BLaER1 treated with 17β-estradiol and CSF1 and Interleukin-3, amounts not matched to agents 10 nM and 100 nM (cell line): ENCODE measurements around the gene TMEM222.

Experiments
- H3K27ac ChIP-seq, 11 experiments: shearing (Covaris generic); formaldehyde crosslinking; 2 replicates each; pipeline ENCODE4 v1.8.1; 2022
- H3K27me3 ChIP-seq, 11 experiments: shearing (Covaris generic); formaldehyde crosslinking; 2 replicates each; pipeline ENCODE4 v1.8.1; 2022
- H3K36me3 ChIP-seq, 11 experiments: shearing (Covaris generic); formaldehyde crosslinking; 2 replicates each; pipeline ENCODE4 v1.8.1; 2022
- H3K4me1 ChIP-seq, 10 experiments: shearing (Covaris generic); formaldehyde crosslinking; 2 replicates each; pipeline ENCODE4 v1.8.1; 2022
- H3K4me2 ChIP-seq, 11 experiments: shearing (Covaris generic); formaldehyde crosslinking; 2 replicates each; pipeline ENCODE4 v1.8.1; 2022
- H3K4me3 ChIP-seq, 10 experiments: shearing (Covaris generic); formaldehyde crosslinking; 2 replicates each; pipeline ENCODE4 v1.8.1; 2022
- H3K9ac ChIP-seq, 11 experiments: shearing (Covaris generic); formaldehyde crosslinking; 2 replicates each; pipeline ENCODE4 v1.8.1; 2022
- H3K9me3 ChIP-seq, 11 experiments: shearing (Covaris generic); formaldehyde crosslinking; replicated peaks in 1 of 11; 2 replicates each; pipeline ENCODE4 v1.8.1; 2022
- H4K20me1 ChIP-seq, 11 experiments: shearing (Covaris generic); formaldehyde crosslinking; 2 replicates each; pipeline ENCODE4 v1.8.1; 2022
- Cebpa-rat ChIP-seq, 11 experiments: shearing (Covaris generic); IDR thresholded peaks; 2 replicates each; pipeline ENCODE4 v1.8.1; 2022

Gene TMEM222

DNA sequence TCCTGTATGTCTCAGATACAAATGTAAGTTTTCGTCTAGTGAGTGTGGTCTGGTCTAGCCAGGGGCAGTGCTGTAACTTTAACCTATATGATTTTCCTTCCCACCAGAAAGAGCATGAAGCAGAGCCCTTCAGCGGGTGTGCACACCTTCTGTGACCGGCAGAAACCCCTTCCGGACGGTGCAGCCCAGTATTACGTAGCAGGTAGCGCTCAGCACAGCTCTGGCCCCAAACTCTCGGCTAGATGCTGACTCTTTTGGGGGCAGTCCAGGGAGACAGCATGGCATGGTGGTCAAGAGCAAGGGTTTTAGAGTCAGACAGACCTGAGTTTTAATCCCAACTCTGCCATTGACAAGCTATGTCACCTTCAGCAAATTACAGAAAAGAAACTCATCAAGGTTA lies 28.0 kb upstream of the TMEM222 start:
- Histone ChIP-seq H3K4me3 (no peak overlapping the region), H3K36me3 (peaks cover 66 to 88% (median 79%) of the 10 kb centered on the region in 11 experiments), H3K27me3 (no peaks in the 10 kb centered on the region), H3K9ac (no peak overlapping the region), H3K4me2 (no peak overlapping the region), H3K4me1 (peaks cover under 1 to 21% (median 7%) of the 10 kb centered on the region in 10 experiments; a peak in 16 of 20 replicates), H4K20me1 (no peaks in the 10 kb centered on the region), H3K9me3 (no peaks in the 10 kb centered on the region), H3K27ac (no peak overlapping the region)
- no peak for TF ChIP-seq Cebpa-rat (IDR thresholded peaks at IDR 0.05)

DNA sequence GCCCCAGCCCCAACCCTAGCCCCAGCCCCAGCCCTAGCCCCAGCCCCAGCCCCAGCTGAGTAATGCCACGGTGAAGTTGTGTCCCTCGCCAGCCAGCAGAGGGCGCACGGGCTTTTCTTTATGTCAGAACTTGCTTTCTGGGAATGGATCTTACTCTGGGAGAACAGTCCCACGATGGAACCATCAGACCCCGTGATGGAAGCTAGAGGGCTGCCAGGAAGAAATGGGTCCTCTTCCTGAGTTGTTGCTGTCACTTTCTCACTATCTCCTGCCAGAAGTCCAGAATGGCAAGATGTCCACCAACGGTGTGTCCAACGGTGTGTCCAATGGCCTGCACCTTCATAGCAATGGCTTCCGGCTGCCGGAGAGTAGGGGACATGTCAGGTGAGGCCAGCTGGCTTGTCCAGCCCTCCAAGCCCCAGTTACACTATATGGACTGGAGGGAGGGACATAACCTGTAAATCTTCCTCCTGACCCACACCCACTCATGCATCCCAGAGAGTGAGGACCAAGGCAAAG lies 25.1 kb upstream of the TMEM222 start:
- Histone ChIP-seq H3K9me3 (no peaks in the 10 kb centered on the region), H3K4me2 (no peak overlapping the region), H3K27me3 (no peaks in the 10 kb centered on the region), H4K20me1 (peaks cover 0 to 4% (median 0%) of the 10 kb centered on the region in 11 experiments; a peak in 2 of 22 replicates), H3K36me3 (peaks cover 53 to 81% (median 71%) of the 10 kb centered on the region in 11 experiments), H3K27ac (no peak overlapping the region), H3K9ac (no peak overlapping the region), H3K4me1 (peaks cover 30 to 50% (median 36%) of the 10 kb centered on the region in 10 experiments), H3K4me3 (no peak overlapping the region)
- TF ChIP-seq Cebpa-rat (IDR thresholded peaks at IDR 0.05): no peak

DNA sequence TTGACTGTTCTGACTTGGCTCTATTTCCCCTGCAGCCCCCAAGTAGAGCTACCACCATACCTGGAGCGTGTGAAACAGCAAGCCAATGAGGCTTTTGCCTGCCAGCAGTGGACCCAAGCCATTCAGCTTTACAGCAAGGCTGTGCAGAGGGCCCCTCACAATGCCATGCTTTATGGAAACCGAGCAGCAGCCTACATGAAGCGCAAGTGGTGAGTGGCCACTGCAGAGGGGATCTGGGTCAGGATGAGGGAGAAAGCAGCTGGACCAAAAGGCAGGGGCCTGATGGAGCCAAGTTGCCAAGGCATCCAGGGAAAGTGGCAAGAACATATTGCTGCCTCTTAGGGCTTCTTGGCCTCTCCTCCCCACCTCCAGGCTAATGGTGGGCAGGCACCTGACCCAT lies 24.1 kb upstream of the TMEM222 start:
- Histone ChIP-seq H3K4me2 (peak overlapping the region in 3 of 11 experiments; percentile 80 to 89 (median 81); a peak in 4 of 22 replicates), H3K4me3 (no peak overlapping the region), H3K9ac (peak overlapping the region in 3 of 11 experiments; percentile 13 to 40 (median 19); a peak in 3 of 22 replicates), H3K9me3 (no peaks in the 10 kb centered on the region), H3K36me3 (peaks cover 52 to 81% (median 69%) of the 10 kb centered on the region in 11 experiments), H4K20me1 (peaks cover 0 to 4% (median 0%) of the 10 kb centered on the region in 11 experiments; a peak in 2 of 22 replicates), H3K4me1 (peaks cover 32 to 51% (median 39%) of the 10 kb centered on the region in 10 experiments), H3K27me3 (no peaks in the 10 kb centered on the region), H3K27ac (peak overlapping the region in 4 of 11 experiments; percentile 2 to 24 (median 12); a peak in 3 of 22 replicates)
- no peak for TF ChIP-seq Cebpa-rat (IDR thresholded peaks at IDR 0.05)

- peak overlapping the region; percentile 27 to 77 (median 71); a peak in 18 of 22 replicates for H3K9ac ChIP-seq
- peak overlapping the region; percentile 32 to 91 (median 85); a peak in 19 of 22 replicates for H3K27ac ChIP-seq
These were observed 23.2 kb upstream of the TMEM222 start for GRCh38 chr1:27298632-27299384.

GRCh38 chr1:27299385-27300271 lies 22.3 kb upstream of the TMEM222 start:
- Histone ChIP-seq H3K27me3 (no peaks in the 10 kb centered on the region), H3K9ac (peak overlapping the region; percentile 59 to 77 (median 71)), H3K9me3 (no peaks in the 10 kb centered on the region), H3K36me3 (peaks cover 40 to 80% (median 72%) of the 10 kb centered on the region in 11 experiments), H4K20me1 (peaks cover 0 to 4% (median 0%) of the 10 kb centered on the region in 11 experiments; a peak in 2 of 22 replicates), H3K4me1 (peaks cover 32 to 51% (median 39%) of the 10 kb centered on the region in 10 experiments), H3K4me2 (peak overlapping the region; percentile 80 to 97 (median 87)), H3K4me3 (peak overlapping the region in 5 of 10 experiments; percentile 10 to 35 (median 20); a peak in 5 of 20 replicates), H3K27ac (peak overlapping the region; percentile 32 to 91 (median 85); a peak in 21 of 22 replicates)
- no peak for TF ChIP-seq Cebpa-rat (IDR thresholded peaks at IDR 0.05)

More at GRCh38 chr1:27298632-27299384, 23.2 kb upstream of the TMEM222 start:
- H3K4me2 ChIP-seq: peak overlapping the region in 10 of 11 experiments; percentile 80 to 97 (median 86); a peak in 19 of 22 replicates
- H3K9me3 ChIP-seq: no peaks in the 10 kb centered on the region
- no peak overlapping the region for H3K4me3 ChIP-seq
- peaks cover 0 to 4% (median 0%) of the 10 kb centered on the region in 11 experiments; a peak in 2 of 22 replicates for H4K20me1 ChIP-seq
- H3K27me3 ChIP-seq: no peaks in the 10 kb centered on the region
- peaks cover 48 to 80% (median 73%) of the 10 kb centered on the region in 11 experiments for H3K36me3 ChIP-seq
- TF ChIP-seq Cebpa-rat (IDR thresholded peaks at IDR 0.05): no peak
- peaks cover 32 to 51% (median 39%) of the 10 kb centered on the region in 10 experiments for H3K4me1 ChIP-seq

DNA sequence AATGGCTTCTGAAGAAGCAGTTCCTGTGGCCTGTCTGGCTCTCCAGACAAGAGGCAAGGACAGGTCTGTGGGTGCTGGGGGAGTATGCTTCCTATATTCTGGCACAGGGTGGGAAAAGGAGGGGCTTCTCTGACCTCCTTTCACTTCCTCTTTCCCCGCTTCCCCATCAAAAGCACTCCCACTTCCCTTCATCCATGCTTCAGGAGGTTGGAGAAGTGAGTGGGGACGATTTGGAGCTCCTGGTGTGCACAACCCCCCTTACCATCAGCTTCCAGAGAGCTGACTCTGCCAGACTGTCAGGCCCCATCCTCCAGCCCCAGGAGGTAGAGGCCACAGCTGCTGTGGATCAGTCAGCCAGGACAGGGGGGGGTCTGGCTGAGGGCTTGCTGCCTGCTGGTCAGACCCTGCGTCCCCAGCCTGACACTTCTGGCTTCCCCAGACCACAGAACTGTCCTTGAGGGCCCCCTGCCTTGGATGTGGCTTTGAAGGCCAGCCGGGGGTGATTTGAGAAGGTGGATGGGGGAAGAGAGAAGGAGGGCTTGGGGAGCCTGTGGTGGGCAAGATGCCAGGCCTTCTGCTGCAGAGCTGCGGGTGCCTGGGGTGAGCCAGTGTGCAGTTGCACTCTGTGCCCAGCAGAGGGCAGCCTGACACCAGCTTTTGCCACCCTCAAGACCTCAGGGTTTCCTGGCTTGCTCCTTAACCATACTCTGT lies 21.5 kb upstream of the TMEM222 start:
- no peak for TF ChIP-seq Cebpa-rat (IDR thresholded peaks at IDR 0.05)
- Histone ChIP-seq H3K27me3 (no peaks in the 10 kb centered on the region), H3K9me3 (no peaks in the 10 kb centered on the region), H3K4me3 (peak overlapping the region in 5 of 10 experiments; percentile 6 to 42 (median 20); a peak in 6 of 20 replicates), H4K20me1 (peaks cover 0 to 4% (median 0%) of the 10 kb centered on the region in 11 experiments; a peak in 2 of 22 replicates), H3K4me2 (peak overlapping the region; percentile 80 to 97 (median 87)), H3K27ac (peak overlapping the region; percentile 32 to 91 (median 85); a peak in 21 of 22 replicates), H3K4me1 (peaks cover 32 to 51% (median 39%) of the 10 kb centered on the region in 10 experiments), H3K9ac (peak overlapping the region; percentile 59 to 77 (median 71); a peak in 20 of 22 replicates), H3K36me3 (peaks cover 37 to 80% (median 70%) of the 10 kb centered on the region in 11 experiments)

GRCh38 chr1:27301052-27301422 lies 20.9 kb upstream of the TMEM222 start:
- H4K20me1 ChIP-seq: peaks cover 0 to 4% (median 0%) of the 10 kb centered on the region in 11 experiments; a peak in 2 of 22 replicates
- H3K27me3 ChIP-seq: no peaks in the 10 kb centered on the region
- TF ChIP-seq Cebpa-rat (IDR thresholded peaks at IDR 0.05): no peak
- H3K4me2 ChIP-seq: peak overlapping the region; percentile 80 to 97 (median 87)
- H3K27ac ChIP-seq: peak overlapping the region in 9 of 11 experiments; percentile 70 to 91 (median 85); a peak in 18 of 22 replicates
- H3K4me1 ChIP-seq: peaks cover 36 to 52% (median 42%) of the 10 kb centered on the region in 10 experiments
- peak overlapping the region in 4 of 10 experiments; percentile 13 to 42 (median 28); a peak in 4 of 20 replicates for H3K4me3 ChIP-seq
- H3K9me3 ChIP-seq: no peaks in the 10 kb centered on the region
- H3K9ac ChIP-seq: peak overlapping the region in 10 of 11 experiments; percentile 23 to 77 (median 72); a peak in 17 of 22 replicates
- peaks cover 33 to 80% (median 66%) of the 10 kb centered on the region in 11 experiments for H3K36me3 ChIP-seq
